ENCODE data around the gene ABHD17C.

DNA sequence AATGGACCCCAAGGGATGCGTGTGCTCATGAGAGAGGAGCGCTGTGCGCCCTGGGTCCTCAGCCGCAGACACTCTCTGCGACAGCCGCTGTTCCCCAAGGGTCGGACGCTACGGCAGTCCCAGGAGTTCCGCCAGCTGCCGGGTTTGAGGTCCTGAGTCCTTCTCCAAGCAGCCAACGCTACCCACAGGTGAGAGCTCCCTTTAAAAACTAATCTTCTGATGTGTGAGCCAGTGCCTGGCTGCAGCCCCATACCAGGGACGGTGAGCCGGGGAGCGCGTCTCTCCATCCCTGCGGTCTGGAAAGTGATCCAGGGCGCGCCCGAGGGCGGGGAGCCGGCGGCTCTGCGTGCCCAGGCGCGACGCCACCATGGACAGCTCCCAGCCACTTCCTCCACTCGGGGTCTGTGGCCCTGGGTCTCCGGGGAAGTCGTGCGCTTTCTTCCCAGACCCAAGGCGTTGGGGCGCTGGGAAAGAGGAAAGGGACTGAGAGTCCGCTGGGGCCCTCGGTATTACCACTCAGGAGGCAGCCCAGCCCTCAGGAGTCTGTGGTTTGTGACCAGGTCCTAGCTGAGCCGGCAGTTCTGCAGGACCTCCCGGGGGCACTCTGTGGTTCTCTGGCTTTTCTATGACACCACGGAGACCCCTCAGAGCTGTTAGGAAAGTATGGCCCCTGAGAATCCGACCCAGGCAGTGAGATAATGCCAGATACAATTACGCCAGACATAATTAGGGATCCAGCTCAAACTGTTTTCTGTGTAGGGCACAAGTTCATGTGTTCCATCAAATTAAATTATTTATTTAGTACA, 85.5 kb downstream of the ABHD17C start:
- TF ChIP-seq POLR2A (IDR thresholded peaks at IDR 0.05; ENCODE audit: low read length): no peak
- no peak for TF ChIP-seq GATA1 (IDR thresholded peaks at IDR 0.05; ENCODE audit: low read depth, low read length)
